Kidney (tissue), 22 donors: ENCODE results near the gene NOG. TPM values are rescaled to one million over a fixed set of nuclear protein-coding genes. Genes with fewer than 3 reads are reported as not detected.

Experiments
- DNase-seq, 5 donors: peaks; one replicate each; pipeline ENCODE4 v3.0.0-alpha.2; 2013 to 2020
- FAIRE-seq: peaks from 2 replicates; lab custom pipeline; 2012; peaks lifted over from hg19 to GRCh38; lab: Jason Lieb, UNC
- H3K27ac ChIP-seq, 2 donors: one replicate each; pipeline ENCODE4 v1.7.0; 2013; ENCODE audit warnings: low read depth in 2 of 2, low read length in 2 of 2, inconsistent platforms in 1 of 2
- H3K27me3 ChIP-seq: one replicate; pipeline ENCODE4 v1.7.1; 2013; ENCODE audit warnings: low read length, inconsistent platforms; ENCODE audit not compliant: control insufficient read depth, insufficient read depth
- H3K36me3 ChIP-seq, 3 donors: one replicate each; pipeline versions ENCODE4 v1.7.0 to v1.7.1; 2013; ENCODE audit warnings: low read length in 3 of 3, control low read depth in 1 of 3, inconsistent platforms in 1 of 3; ENCODE audit not compliant: insufficient read depth in 3 of 3, control insufficient read depth in 2 of 3
- H3K4me1 ChIP-seq, 3 donors: one replicate each; pipeline versions ENCODE4 v1.7.0 to v1.7.1; 2013; ENCODE audit warnings: low read length in 3 of 3, inconsistent platforms in 1 of 3, low read depth in 1 of 3; ENCODE audit not compliant: control insufficient read depth in 2 of 3, insufficient read depth in 2 of 3
- H3K4me3 ChIP-seq, 3 donors: one replicate each; pipeline versions ENCODE4 v1.7.0 to v1.8.1; 2013; ENCODE audit warnings: low read length in 3 of 3, control low read depth in 1 of 3, inconsistent platforms in 1 of 3
- H3K9ac ChIP-seq, 3 donors: one replicate each; pipeline versions ENCODE4 v1.7.0 to v1.7.1; 2013; ENCODE audit warnings: low read length in 3 of 3, control low read depth in 1 of 3, inconsistent platforms in 1 of 3
- H3K9me3 ChIP-seq, 3 donors: one replicate each; pipeline versions ENCODE4 v1.7.0 to v1.7.1; 2013; ENCODE audit warnings: low read length in 3 of 3, control low read depth in 1 of 3, inconsistent platforms in 1 of 3; ENCODE audit not compliant: control insufficient read depth in 2 of 3, insufficient read depth in 1 of 3
- CTCF ChIP-seq: IDR thresholded peaks from 3 replicates; pipeline ENCODE4 v1.5.1; 2012; ENCODE audit warnings: mild to moderate bottlenecking, moderate library complexity, borderline replicate concordance; ENCODE audit not compliant: insufficient read depth; ENCODE audit errors: extremely low read depth
- intact Hi-C: fragments of 100-400 bp; cut with DNase I; formaldehyde crosslinking; loops from one replicate; pipeline ENCODE4 v1.11.1; 2022
- long read RNA-seq, 10 donors: library from polyadenylated mRNA in 1 of 10; unstranded in 1 of 10; transcript quantifications; one replicate each; pipeline ENCODE4 v2.0.0 and lab custom pipeline, GENCODE V29; 2021 to 2026
- polyA plus RNA-seq: library from polyadenylated mRNA; stranded (reverse); fragments of 350-450 nt; fragmentation: Illumina TruSeq; extraction: RNeasy Lipid Tissue Mini Kit (QIAGEN cat#74804); gene quantifications from one replicate; pipeline ENCODE4 v1.2.3, GENCODE V29; 2014; ENCODE audit warnings: low read depth, low replicate concordance; ENCODE audit not compliant: insufficient read depth
- total RNA-seq: library from RNA; stranded (reverse); fragmentation: NEBNext Ultra II Directional; extraction: Animal tissue kit (Norgen Biotek cat#: 25700); gene quantifications from one replicate; pipeline ENCODE4 v1.2.1, GENCODE V29; 2021
- donor health status: control.
- donor health status: control.
- donor health status: control.
- donor health status: control.
- donor health status: control.
- donor health status: DM: yes; HTN: yes; CAD: no.
- donor health status: Normal renal cell carcinoma (clear cell type).

The NOG gene
- total RNA-seq, result 0.98 TPM
- 0.34 TPM for polyA plus RNA-seq
- long read RNA-seq, donor 1, partial matches to known transcripts, result 0 of 2 reads
- long read RNA-seq, donor 1, other reads (novel, unspliced or antisense), result 0 of 2 reads
- long read RNA-seq, donor 2, partial matches to known transcripts, result 0 of 4 reads
- long read RNA-seq, donor 2, other reads (novel, unspliced or antisense), result 0 of 4 reads
- long read RNA-seq, donor 3, partial matches to known transcripts, result 0 of 4 reads
- long read RNA-seq, donor 3, other reads (novel, unspliced or antisense), result 0 of 4 reads
- long read RNA-seq, donor 4, partial matches to known transcripts, result 0 of 1 reads
- long read RNA-seq, donor 4, other reads (novel, unspliced or antisense), result 0 of 1 reads
- long read RNA-seq, donor 5, result 0 reads
- long read RNA-seq, donor 6, partial matches to known transcripts, result 0 of 1 reads
- long read RNA-seq, donor 6, other reads (novel, unspliced or antisense), result 0 of 1 reads
- long read RNA-seq, donor 7, partial matches to known transcripts, result 0 of 2 reads
- long read RNA-seq, donor 7, other reads (novel, unspliced or antisense), result 0 of 2 reads
- long read RNA-seq, donor 8, partial matches to known transcripts, result 0 of 4 reads
- long read RNA-seq, donor 8, other reads (novel, unspliced or antisense), result 0 of 4 reads
- long read RNA-seq, donor 9, partial matches to known transcripts, result 0 of 4 reads
- long read RNA-seq, donor 9, other reads (novel, unspliced or antisense), result 0 of 4 reads
- long read RNA-seq, donor 10, partial matches to known transcripts, result 0 of 3 reads
- long read RNA-seq, donor 10, other reads (novel, unspliced or antisense), result 0 of 3 reads

GRCh38 chr17:56593646-56594319, at the start of gene NOG:
NOG (plus strand) TSS chr17:56593699; CDS start chr17:56594224, 525 bp downstream.
- Histone ChIP-seq H3K27ac (peak within 1 kb of the TSS in 1 of 2 donors; percentile 72), H3K9me3 (no peaks in the 10 kb centered on the region), H3K4me3 (peak within 1 kb of the TSS; percentile 47 to 63 (median 55)), H3K36me3 (no peaks in the 10 kb centered on the region), H3K27me3 (no peaks in the 10 kb centered on the region), H3K4me1 (peaks cover 0 to 12% (median 7%) of the 10 kb centered on the region in 3 donors), H3K9ac (no peak within 1 kb of the TSS)
- intact Hi-C loops, result no loop called here
- no peak for TF ChIP-seq CTCF
- peak; percentile 76 to 89 (median 82) for DNase-seq
- no peak for FAIRE-seq

- no peak overlapping the region for H3K9ac ChIP-seq
- H3K27ac ChIP-seq, result no peak overlapping the region
- H3K4me3 ChIP-seq, result no peak overlapping the region
- DNase-seq, result no peak
- intact Hi-C loops, result no loop called here
- no peaks in the 10 kb centered on the region for H3K9me3 ChIP-seq
- no peaks in the 10 kb centered on the region for H3K4me1 ChIP-seq
- H3K27me3 ChIP-seq, result no peaks in the 10 kb centered on the region
- TF ChIP-seq CTCF, result no peak
- FAIRE-seq, result no peak
- H3K36me3 ChIP-seq, result no peaks in the 10 kb centered on the region
Measured at GRCh38 chr17:56545106-56545505, 48.4 kb upstream of the NOG start.

GRCh38 chr17:56545930-56546329, 47.6 kb upstream of the NOG start:
- Histone ChIP-seq H3K4me1 (no peaks in the 10 kb centered on the region), H3K27me3 (no peaks in the 10 kb centered on the region), H3K4me3 (no peak overlapping the region), H3K9ac (no peak overlapping the region), H3K36me3 (no peaks in the 10 kb centered on the region), H3K9me3 (no peaks in the 10 kb centered on the region), H3K27ac (no peak overlapping the region)
- no peak for TF ChIP-seq CTCF
- FAIRE-seq, result no peak
- DNase-seq, result no peak
- intact Hi-C loops, result no loop called here
